GM12874 (cell line): Measurements from ENCODE around the gene CEACAM19.
A peak's percentile ranks its signal among the peaks of the same experiment; 100 is the strongest.

Source experiments
- CTCF ChIP-seq: IDR thresholded peaks from 2 replicates; pipeline ENCODE4 v1.5.1; 2011; ENCODE audit warnings: low read depth, mild to moderate bottlenecking, control low read depth, low read length, moderate library complexity; ENCODE audit not compliant: insufficient read depth

Gene CEACAM19

GRCh38 chr19:44694184-44694579 is 22.9 kb downstream of the CEACAM19 start:
- TF ChIP-seq CTCF: peak; percentile 53

GRCh38 chr19:44696939-44697669 is 25.8 kb downstream of the CEACAM19 start:
- TF ChIP-seq CTCF: no peak

GRCh38 chr19:44697670-44698034 is 26.4 kb downstream of the CEACAM19 start:
- TF ChIP-seq CTCF: no peak

GRCh38 chr19:44698492-44699201 is 27.4 kb downstream of the CEACAM19 start, which contains the start of gene CEACAM16:
Gene CEACAM16 (plus strand): TSS chr19:44699151. CDS start chr19:44701457, 2,306 bp downstream.
- no peak for TF ChIP-seq CTCF

GRCh38 chr19:44700547-44700946 is 29.3 kb downstream of the CEACAM19 start:
- TF ChIP-seq CTCF: no peak

- TF ChIP-seq CTCF: no peak
These were observed 29.9 kb downstream of the CEACAM19 start for GRCh38 chr19:44701228-44701627.

GRCh38 chr19:44702551-44703176 is 31.4 kb downstream of the CEACAM19 start:
- no peak for TF ChIP-seq CTCF
